GM12878 (cell line): ENCODE measurements around the gene PRKG1. TPM values are rescaled to one million over a fixed set of nuclear protein-coding genes. Genes with fewer than 3 reads are reported as not detected.

ENCODE experiments used
- ATAC-seq: fragments of 200-7000 bp; cut with Tn5 transposase; 3 replicates; pipeline ENCODE4 v1.9.1; 2020; ENCODE audit warnings: mild to moderate bottlenecking, moderate library complexity
- BruUV-seq: library from RNA; stranded (reverse); fragments of 400-500 nt; replicated peaks from 2 replicates; lab custom pipeline; 2021; lab: Mats Ljungman, UMichigan
- CTCF ChIA-PET: fragments of 300-600 bp; sonication (Branson Sonifier 250); formaldehyde crosslinking; extraction: SDS; loops from one replicate; lab custom pipeline; 2021; ENCODE audit warnings: inconsistent platforms; lab: Yijun Ruan, JAX
- POLR2A ChIA-PET: fragments of 350-600 bp; formaldehyde crosslinking; extraction: SDS; loops from one replicate; lab custom pipeline; 2021; ENCODE audit warnings: inconsistent platforms; lab: Charles Lee
- RAD21 ChIA-PET: fragments of 300-600 bp; sonication (Branson Sonifier 250); formaldehyde crosslinking; loops from one replicate; lab custom pipeline; 2023; ENCODE audit warnings: antibody characterized with exemption; ENCODE audit not compliant: unreplicated experiment; lab: Charles Lee
- SMC1A ChIA-PET: fragments of 300-600 bp; sonication (Branson Sonifier 250); formaldehyde crosslinking; loops from one replicate; lab custom pipeline; 2023; ENCODE audit not compliant: unreplicated experiment, uncharacterized antibody; lab: Charles Lee
- DNase-seq: peaks from one replicate; pipeline ENCODE4 v3.0.0-alpha.2; 2011; ENCODE audit warnings: low read depth, low spot score
- FAIRE-seq: peaks from 3 replicates; lab custom pipeline; 2011; peaks lifted over from hg19 to GRCh38; lab: Jason Lieb, UNC
- H2AFZ ChIP-seq: 2 replicates; pipeline ENCODE4 v1.6.0; 2011; ENCODE audit warnings: low read depth, low read length, control low read depth; ENCODE audit not compliant: control insufficient read depth
- H3K27ac ChIP-seq: 2 replicates; pipeline ENCODE4 v1.5.1; 2011; ENCODE audit warnings: control low read depth; ENCODE audit not compliant: control insufficient read depth, insufficient read depth
- H3K27me3 ChIP-seq, 2 experiments: replicated peaks in 1 of 2; 2 replicates each; pipeline versions ENCODE4 v1.6.0 to v1.6.1; 2011; ENCODE audit warnings: low read length in 1 of 2; ENCODE audit not compliant: control insufficient read depth in 2 of 2, insufficient read depth in 2 of 2
- H3K36me3 ChIP-seq, 2 experiments: 2 replicates each; pipeline ENCODE4 v1.5.1; 2011; ENCODE audit warnings: low read length in 1 of 2; ENCODE audit not compliant: control insufficient read depth in 2 of 2, insufficient read depth in 2 of 2
- H3K4me1 ChIP-seq: 2 replicates; pipeline ENCODE4 v1.6.1; 2011; ENCODE audit warnings: mild to moderate bottlenecking, low read length, moderate library complexity, mixed read lengths; ENCODE audit not compliant: control insufficient read depth, insufficient read depth
- H3K4me2 ChIP-seq: 2 replicates; pipeline ENCODE4 v1.6.0; 2011; ENCODE audit warnings: control low read depth; ENCODE audit not compliant: control insufficient read depth, insufficient read depth
- H3K4me3 ChIP-seq: fragments of 200-600 bp; sonication (generic); 2 replicates; pipeline ENCODE4 v1.5.1; 2016
- H3K79me2 ChIP-seq: 2 replicates; pipeline ENCODE4 v1.6.0; 2011; ENCODE audit warnings: low read length; ENCODE audit not compliant: control insufficient read depth, insufficient read depth
- H3K9ac ChIP-seq: 2 replicates; pipeline ENCODE4 v1.8.0; 2011; ENCODE audit warnings: low read length, control low read depth, mixed read lengths; ENCODE audit not compliant: control insufficient read depth, insufficient read depth
- H3K9me3 ChIP-seq: replicated peaks from 3 replicates; pipeline ENCODE4 v1.5.1; 2011; ENCODE audit warnings: mild to moderate bottlenecking, low read length; ENCODE audit not compliant: control insufficient read depth, insufficient read depth
- H4K20me1 ChIP-seq: 2 replicates; pipeline ENCODE4 v1.6.0; 2011; ENCODE audit not compliant: control insufficient read depth, insufficient read depth
- CBX5 ChIP-seq: sonication (generic); IDR thresholded peaks from 2 replicates; pipeline ENCODE4 v1.6.1; 2016; ENCODE audit warnings: low read depth, moderate library complexity, mild to moderate bottlenecking, inconsistent platforms
- EP300 ChIP-seq, 2 experiments: fragments of 150-350 bp in 1 of 2; IDR thresholded peaks; 2 replicates each; pipeline ENCODE4 v1.6.1; 2011 to 2012; ENCODE audit warnings: low read depth in 2 of 2, low read length in 2 of 2, borderline replicate concordance in 1 of 2, improper control_type of control experiment in 1 of 2, inconsistent platforms in 1 of 2; ENCODE audit not compliant: control insufficient read depth in 1 of 2
- IRF4 ChIP-seq: IDR thresholded peaks from 2 replicates; pipeline ENCODE4 v1.6.1; 2011; ENCODE audit warnings: low read depth, low read length
- MTA3 ChIP-seq: IDR thresholded peaks from 2 replicates; pipeline ENCODE4 v1.6.1; 2012; ENCODE audit warnings: low read length, inconsistent platforms, borderline replicate concordance
- PAX8 ChIP-seq: fragments of 450-650 bp; IDR thresholded peaks from 2 replicates; pipeline ENCODE4 v1.6.1; 2017; ENCODE audit warnings: mild to moderate bottlenecking, moderate library complexity
- POU2F2 ChIP-seq: IDR thresholded peaks from 3 replicates; pipeline ENCODE4 v1.6.1; 2011; ENCODE audit warnings: low read depth, mild to moderate bottlenecking, low read length, borderline replicate concordance
- SIX5 ChIP-seq: IDR thresholded peaks from 2 replicates; pipeline ENCODE4 v1.6.1; 2011; ENCODE audit warnings: mild to moderate bottlenecking, low read depth, low read length, moderate library complexity; ENCODE audit not compliant: severe bottlenecking
- SMC3 ChIP-seq: IDR thresholded peaks from 2 replicates; pipeline ENCODE4 v1.6.1; 2011; ENCODE audit warnings: low read length, improper control_type of control experiment, borderline replicate concordance
- STAT1 ChIP-seq: fragments of 450-650 bp; conservative IDR thresholded peaks from 2 replicates; pipeline ENCODE4 v1.6.1; 2014; ENCODE audit warnings: antibody characterized with exemption, mild to moderate bottlenecking
- ZNF274 ChIP-seq: IDR thresholded peaks from one replicate; pipeline ENCODE4 v1.8.0; 2011; ENCODE audit not compliant: insufficient read length, insufficient read depth
- WGBS: methylation state at CpG from one replicate; pipeline ENCODE4 v1.1.6; 2016; ENCODE audit warnings: low lambda C conversion rate; ENCODE audit not compliant: insufficient replicate concordance, insufficient coverage; ENCODE audit errors: missing lambda C conversion rate; 5-methylcytosine and 5-hydroxymethylcytosine counted together
- in situ Hi-C: fragments of 300-500 bp; cut with MboI; formaldehyde crosslinking; loops from 9 replicates; pipeline ENCODE4 v1.14.3; 2018; ENCODE audit warnings: mixed read lengths
- intact Hi-C: fragments of 100-400 bp; cut with micrococcal nuclease; formaldehyde crosslinking; loops from one replicate; pipeline ENCODE4 v1.14.2; 2022; ENCODE audit not compliant: unreplicated experiment
- polyA plus RNA-seq, 11 experiments: library from polyadenylated mRNA; depleted of rRNA in 4 of 11; unstranded in 6 of 11; stranded (reverse) in 5 of 11; fragments of >200 nt; fragmentation: Nextera tagmentation in 4 of 11; fragmentation: Illumina TruSeq in 1 of 11; extraction: Ambion mirVana in 4 of 11; extraction: Trizol in 1 of 11; gene quantifications; 1 replicate in 1 of 11; 2 replicates in 10 of 11; pipeline versions ENCODE4 v1.2.1 to v1.2.3, GENCODE V29; 2011 to 2016; ENCODE audit warnings: inconsistent platforms in 2 of 11, missing spikeins in 2 of 11, low read depth in 1 of 11
- total RNA-seq, 4 experiments: library from RNA; depleted of rRNA in 3 of 4; stranded (reverse); fragments of >200 nt in 3 of 4; fragmentation: Illumina TruSeq in 1 of 4; extraction: Trizol in 1 of 4; gene quantifications; 2 replicates each; pipeline versions ENCODE4 v1.2.1 to v1.2.3, GENCODE V29; 2013 to 2021
- TF ChIP-seq, protein P1 (sequence below): fragments of 450-650 bp; IDR thresholded peaks from 2 replicates; pipeline ENCODE4 v1.6.1; 2017; ENCODE audit warnings: mild to moderate bottlenecking, low read depth, inconsistent platforms; ENCODE audit not compliant: poor library complexity, severe bottlenecking

The PRKG1 gene
- total and polyA plus RNA-seq, 10 of the 15 experiments (the other 5 are each of a cell fraction or from before 2014, with no cell fraction given) = 0.04 to 0.05 TPM; not detected in 8

DNA sequence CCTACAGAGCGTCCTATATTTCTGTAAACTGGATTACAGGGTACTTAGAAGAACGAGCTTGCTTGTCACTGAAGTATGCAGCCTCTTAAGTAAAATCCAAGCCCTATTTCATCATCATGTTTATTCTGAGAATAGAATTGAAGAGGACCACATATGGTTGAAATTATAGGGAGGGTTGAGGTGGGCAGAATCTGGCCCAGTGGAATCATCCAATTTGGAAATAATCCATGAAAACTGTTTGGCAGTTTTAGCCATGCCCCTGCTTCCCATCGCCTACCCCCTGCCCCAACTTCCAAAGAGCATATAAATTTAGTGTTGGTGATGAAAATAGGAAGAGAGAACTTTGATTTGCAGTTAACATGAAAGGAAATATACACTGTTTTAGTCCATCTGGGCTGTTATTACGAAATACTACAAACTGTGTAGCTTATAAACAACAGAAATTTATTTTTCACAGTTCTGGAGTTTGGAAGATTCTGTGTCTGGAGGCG lies 150.4 kb downstream of the PRKG1 start (continued):
- TF ChIP-seq POU2F2 = no peak

DNA sequence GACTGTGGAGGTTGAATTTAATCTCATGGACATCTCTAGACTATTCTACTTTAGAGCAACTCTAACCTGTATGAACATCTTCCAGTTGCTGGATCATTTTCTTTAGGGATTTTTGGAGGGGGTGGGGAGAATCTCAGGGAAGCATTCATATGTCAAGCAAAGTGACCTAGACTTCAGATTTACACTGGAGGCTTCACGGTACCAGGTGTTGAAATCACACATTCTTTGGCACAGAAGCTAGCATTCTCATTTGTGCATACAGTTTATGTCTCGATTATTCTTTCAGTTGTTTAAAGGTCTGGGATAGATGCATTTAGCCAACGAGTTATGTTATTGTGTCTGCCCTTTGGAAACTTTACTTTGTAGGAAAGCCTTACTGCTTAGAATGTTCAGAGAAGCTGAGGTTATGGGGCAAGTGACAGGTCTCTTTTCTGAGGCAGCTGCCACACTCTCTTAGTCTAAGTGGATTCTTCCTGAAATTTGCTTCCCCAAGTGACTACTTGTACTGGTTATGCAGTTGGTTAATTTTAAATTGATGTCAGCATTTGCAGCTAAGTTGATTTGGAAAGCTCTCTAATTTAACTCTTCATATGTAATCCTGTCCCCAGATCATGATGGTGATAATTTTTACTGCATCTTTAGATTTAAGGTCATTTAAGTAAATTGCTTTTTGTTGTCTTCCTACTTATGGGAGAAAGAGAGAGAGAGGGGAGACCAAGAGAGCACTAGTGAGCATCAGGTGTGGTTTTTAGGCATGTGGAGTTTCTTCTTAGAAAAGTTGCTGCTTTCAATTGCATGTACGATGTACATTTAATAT lies 153.8 kb downstream of the PRKG1 start:
- no peaks in the 10 kb centered on the region for H3K79me2 ChIP-seq
- TF ChIP-seq IRF4 (no peak), ZNF274 (no peak), MTA3 (no peak), PAX8 (no peak), SIX5 (no peak), SMC3 (no peak), CBX5 (no peak), EP300 (IDR thresholded peaks at IDR 0.05; ENCODE audit: borderline replicate concordance in 1 of 2, control insufficient read depth in 1 of 2, low read depth in 2 of 2, low read length in 2 of 2) (no peak), STAT1 (no peak)
- TF ChIP-seq, protein P1, sequence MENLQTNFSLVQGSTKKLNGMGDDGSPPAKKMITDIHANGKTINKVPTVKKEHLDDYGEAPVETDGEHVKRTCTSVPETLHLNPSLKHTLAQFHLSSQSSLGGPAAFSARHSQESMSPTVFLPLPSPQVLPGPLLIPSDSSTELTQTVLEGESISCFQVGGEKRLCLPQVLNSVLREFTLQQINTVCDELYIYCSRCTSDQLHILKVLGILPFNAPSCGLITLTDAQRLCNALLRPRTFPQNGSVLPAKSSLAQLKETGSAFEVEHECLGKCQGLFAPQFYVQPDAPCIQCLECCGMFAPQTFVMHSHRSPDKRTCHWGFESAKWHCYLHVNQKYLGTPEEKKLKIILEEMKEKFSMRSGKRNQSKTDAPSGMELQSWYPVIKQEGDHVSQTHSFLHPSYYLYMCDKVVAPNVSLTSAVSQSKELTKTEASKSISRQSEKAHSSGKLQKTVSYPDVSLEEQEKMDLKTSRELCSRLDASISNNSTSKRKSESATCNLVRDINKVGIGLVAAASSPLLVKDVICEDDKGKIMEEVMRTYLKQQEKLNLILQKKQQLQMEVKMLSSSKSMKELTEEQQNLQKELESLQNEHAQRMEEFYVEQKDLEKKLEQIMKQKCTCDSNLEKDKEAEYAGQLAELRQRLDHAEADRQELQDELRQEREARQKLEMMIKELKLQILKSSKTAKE = no peak
- TF ChIP-seq, all 136 proteins: peak for 0
- Histone ChIP-seq H4K20me1 (no peaks in the 10 kb centered on the region), H3K27ac (no peak overlapping the region), H3K36me3 (no peaks in the 10 kb centered on the region), H3K4me3 (no peak overlapping the region), H3K9ac (no peak overlapping the region), H3K9me3 (no peaks in the 10 kb centered on the region), H3K4me1 (no peaks in the 10 kb centered on the region), H3K27me3 (no peaks in the 10 kb centered on the region), H2AFZ (no peak overlapping the region), H3K4me2 (no peak overlapping the region)
- no TSS peak for BruUV-seq
- ChIA-PET RAD21 (interaction anchor here (0.6 kb wide), 1 partner anchor 461 kb away, joined by 3 read pairs; no protein-coding TSS in a partner anchor), POLR2A (no interaction called here), SMC1A (no interaction called here), CTCF (no interaction called here)
- in situ Hi-C loops = no loop called here
- ATAC-seq (no peak), FAIRE-seq (no peak), DNase-seq (no peak)
- intact Hi-C loops = no loop called here
- 0% methylated on average over 4 of the region's 4 CpGs for WGBS
